H1 (cell line): ENCODE results near the gene TAS2R50. TPM values are rescaled to one million over a fixed set of nuclear protein-coding genes. Genes with fewer than 3 reads are reported as not detected.

Experiments used
- CTCF ChIA-PET: fragments of 300-600 bp; sonication (Branson Sonifier 250); formaldehyde crosslinking; loops from one replicate; lab custom pipeline; 2021; ENCODE audit not compliant: partially characterized antibody; lab: Charles Lee
- POLR2A ChIA-PET: fragments of 300-600 bp; sonication (Branson Sonifier 250); formaldehyde crosslinking; loops from one replicate; lab custom pipeline; 2021; ENCODE audit warnings: inconsistent platforms; ENCODE audit not compliant: partially characterized antibody; lab: Charles Lee
- DNase-seq, 2 experiments: peaks; one replicate each; pipeline versions ENCODE4 v3.0.0 to v3.0.0-alpha.2; 2010 to 2022; ENCODE audit warnings: low spot score in 2 of 2, low read depth in 1 of 2, mixed read lengths in 1 of 2
- FAIRE-seq: peaks from 2 replicates; lab custom pipeline; 2011; peaks lifted over from hg19 to GRCh38; lab: Jason Lieb, UNC
- H2AFZ ChIP-seq: 2 replicates; pipeline ENCODE4 v1.8.1; 2012; ENCODE audit warnings: low read length, inconsistent platforms
- H2AK5ac ChIP-seq: 2 replicates; pipeline ENCODE4 v1.6.1; 2013; ENCODE audit warnings: low read depth, low read length
- H2BK120ac ChIP-seq: replicated peaks from 2 replicates; pipeline ENCODE3; 2013; ENCODE audit warnings: low read depth, low read length, inconsistent platforms
- H2BK12ac ChIP-seq: 2 replicates; pipeline ENCODE4 v1.6.1; 2013; ENCODE audit warnings: low read depth, low read length
- H2BK15ac ChIP-seq: 2 replicates; pipeline ENCODE4 v1.6.1; 2013; ENCODE audit warnings: low read length
- H2BK20ac ChIP-seq: 2 replicates; pipeline ENCODE4 v1.6.1; 2013; ENCODE audit warnings: low read length
- H2BK5ac ChIP-seq: 2 replicates; pipeline ENCODE4 v1.6.1; 2013; ENCODE audit warnings: low read depth, low read length
- H3K14ac ChIP-seq: 2 replicates; pipeline ENCODE4 v1.6.1; 2013; ENCODE audit warnings: inconsistent platforms; ENCODE audit not compliant: insufficient read length
- H3K18ac ChIP-seq: 2 replicates; pipeline ENCODE4 v1.6.1; 2013; ENCODE audit warnings: low read length; ENCODE audit errors: extremely low read depth
- H3K23ac ChIP-seq: 2 replicates; pipeline ENCODE4 v1.6.1; 2013; ENCODE audit warnings: inconsistent platforms; ENCODE audit not compliant: insufficient read length
- H3K23me2 ChIP-seq: 2 replicates; pipeline ENCODE4 v1.6.1; 2013; ENCODE audit warnings: low read depth, low read length
- H3K27ac ChIP-seq: 2 replicates; pipeline ENCODE4 v1.6.1; 2011; ENCODE audit warnings: low read depth, low read length, inconsistent platforms
- H3K27me3 ChIP-seq, 4 experiments: replicated peaks in 1 of 4; 1 replicate in 1 of 4; 2 replicates in 3 of 4; pipeline versions ENCODE4 v1.6.1 to v1.8.1; 2011 to 2013; ENCODE audit warnings: low read length in 3 of 4, mild to moderate bottlenecking in 3 of 4, inconsistent platforms in 2 of 4, mixed read lengths in 2 of 4, moderate library complexity in 1 of 4; ENCODE audit not compliant: control insufficient read depth in 3 of 4, insufficient read depth in 3 of 4; ENCODE audit errors: extremely low read depth in 1 of 4
- H3K36me3 ChIP-seq, 4 experiments: 2 replicates each; pipeline versions ENCODE4 v1.6.1 to v1.8.1; 2011 to 2013; ENCODE audit warnings: mild to moderate bottlenecking in 4 of 4, low read length in 3 of 4, moderate library complexity in 2 of 4, control low read depth in 1 of 4, inconsistent platforms in 1 of 4; ENCODE audit not compliant: insufficient read depth in 4 of 4, control insufficient read depth in 2 of 4
- H3K4ac ChIP-seq: replicated peaks from 2 replicates; pipeline ENCODE3; 2013; ENCODE audit warnings: low read length, low read depth, mixed read lengths, inconsistent platforms; ENCODE audit not compliant: insufficient read length
- H3K4me1 ChIP-seq, 4 experiments: replicated peaks in 1 of 4; 1 replicate in 1 of 4; 2 replicates in 3 of 4; pipeline versions ENCODE4 v1.6.1 to v1.8.1; 2011 to 2013; ENCODE audit warnings: low read length in 3 of 4, inconsistent platforms in 2 of 4, mixed read lengths in 1 of 4; ENCODE audit not compliant: insufficient read depth in 4 of 4, control insufficient read depth in 3 of 4
- H3K4me2 ChIP-seq, 2 experiments: 2 replicates each; pipeline versions ENCODE4 v1.6.1 to v1.8.1; 2011 to 2013; ENCODE audit warnings: low read depth in 2 of 2, low read length in 2 of 2, control low read depth in 1 of 2, inconsistent platforms in 1 of 2, mild to moderate bottlenecking in 1 of 2; ENCODE audit not compliant: insufficient read depth in 1 of 2
- H3K4me3 ChIP-seq, 4 experiments: fragments of 200-600, 300-600 bp in 1 of 4; sonication (generic), shearing (Covaris generic), sonication (Bioruptor Twin) in 1 of 4; 2 replicates each; pipeline versions ENCODE4 v1.5.1 to v1.8.1; 2011 to 2016; ENCODE audit warnings: low read length in 4 of 4, low read depth in 3 of 4, control low read depth in 2 of 4, inconsistent platforms in 2 of 4, mild to moderate bottlenecking in 2 of 4, mixed read lengths in 1 of 4, moderate library complexity in 1 of 4; ENCODE audit not compliant: insufficient read depth in 2 of 4; ENCODE audit errors: extremely low read depth in 1 of 4
- H3K56ac ChIP-seq: replicated peaks from 2 replicates; pipeline ENCODE3; 2013; ENCODE audit warnings: low read depth, mild to moderate bottlenecking, mixed read lengths, low read length, inconsistent platforms; ENCODE audit not compliant: insufficient read length
- H3K79me1 ChIP-seq: 2 replicates; pipeline ENCODE4 v1.6.1; 2013; ENCODE audit warnings: low read depth, low read length, control low read depth
- H3K79me2 ChIP-seq, 2 experiments: 2 replicates each; pipeline versions ENCODE4 v1.6.1 to v1.8.1; 2012 to 2013; ENCODE audit warnings: low read length in 2 of 2, mild to moderate bottlenecking in 2 of 2, inconsistent platforms in 1 of 2; ENCODE audit not compliant: insufficient read depth in 2 of 2, control insufficient read depth in 1 of 2
- H3K9ac ChIP-seq, 4 experiments: replicated peaks in 1 of 4; 1 replicate in 1 of 4; 2 replicates in 3 of 4; pipeline versions ENCODE4 v1.6.1 to v1.8.1; 2011 to 2013; ENCODE audit warnings: low read depth in 3 of 4, low read length in 3 of 4, control low read depth in 2 of 4, mild to moderate bottlenecking in 2 of 4, moderate library complexity in 2 of 4, inconsistent platforms in 1 of 4; ENCODE audit errors: extremely low read depth in 1 of 4
- H3K9me3 ChIP-seq, 2 experiments: 2 replicates each; pipeline versions ENCODE4 v1.6.1 to v1.8.1; 2012 to 2013; ENCODE audit warnings: mild to moderate bottlenecking in 2 of 2, moderate library complexity in 2 of 2, control low read depth in 1 of 2, inconsistent platforms in 1 of 2, low read depth in 1 of 2, low read length in 1 of 2, mixed read lengths in 1 of 2; ENCODE audit not compliant: insufficient read depth in 2 of 2
- H4K20me1 ChIP-seq, 2 experiments: replicated peaks in 1 of 2; 2 replicates each; pipeline versions ENCODE3 to v1.8.1; 2011 to 2013; ENCODE audit warnings: inconsistent platforms in 2 of 2, low read length in 2 of 2, mild to moderate bottlenecking in 1 of 2; ENCODE audit not compliant: insufficient read depth in 2 of 2, control insufficient read depth in 1 of 2
- H4K5ac ChIP-seq: 2 replicates; pipeline ENCODE4 v1.6.1; 2013; ENCODE audit warnings: low read length, low read depth, mixed read lengths, inconsistent platforms; ENCODE audit not compliant: insufficient read length
- H4K8ac ChIP-seq: 2 replicates; pipeline ENCODE4 v1.8.0; 2013; ENCODE audit warnings: mild to moderate bottlenecking, moderate library complexity, low read length, inconsistent platforms; ENCODE audit not compliant: insufficient read depth; ENCODE audit errors: extremely low read depth
- H4K91ac ChIP-seq: replicated peaks from 2 replicates; pipeline ENCODE3; 2013; ENCODE audit warnings: low read length, mixed read lengths, inconsistent platforms; ENCODE audit not compliant: insufficient read length
- ASH2L ChIP-seq: fragments of 200-600, 300-600 bp; sonication (generic); IDR thresholded peaks from one replicate; pipeline ENCODE4 v1.7.1; 2017; ENCODE audit warnings: low read length
- BACH1 ChIP-seq: IDR thresholded peaks from 2 replicates; pipeline ENCODE4 v1.6.1; 2012; ENCODE audit warnings: low read length, improper control_type of control experiment
- CBX5 ChIP-seq: fragments of 300-800, 300-1000 bp; sonication (generic); IDR thresholded peaks from 2 replicates; pipeline ENCODE4 v1.7.1; 2016; ENCODE audit warnings: antibody characterized with exemption, low read length, low read depth
- HDAC2 ChIP-seq, 2 experiments: fragments of 300-600 bp in 1 of 2; sonication (generic) in 1 of 2; IDR thresholded peaks; 2 replicates each; pipeline ENCODE4 v1.6.1; 2011 to 2012; ENCODE audit warnings: low read depth in 2 of 2, low read length in 2 of 2, mild to moderate bottlenecking in 2 of 2, moderate library complexity in 2 of 2, borderline replicate concordance in 1 of 2, inconsistent platforms in 1 of 2
- KDM4A ChIP-seq: IDR thresholded peaks from one replicate; pipeline ENCODE4 v1.7.1; 2012; ENCODE audit warnings: low read depth, mild to moderate bottlenecking, moderate library complexity, low read length, inconsistent platforms; ENCODE audit not compliant: severe bottlenecking
- KDM5A ChIP-seq: fragments of 200-600 bp; IDR thresholded peaks from 2 replicates; pipeline ENCODE4 v1.7.1; 2012; ENCODE audit warnings: mild to moderate bottlenecking, low read length, inconsistent platforms, mixed read lengths
- POU5F1 ChIP-seq: IDR thresholded peaks from 2 replicates; pipeline ENCODE4 v1.6.1; 2011; ENCODE audit warnings: low read depth, mild to moderate bottlenecking, low read length, moderate library complexity
- SIN3A ChIP-seq, 2 experiments: IDR thresholded peaks in 1 of 2; conservative IDR thresholded peaks in 1 of 2; 2 replicates each; pipeline ENCODE4 v1.6.1; 2011 to 2012; ENCODE audit warnings: low read length in 2 of 2, improper control_type of control experiment in 1 of 2, low read depth in 1 of 2, mild to moderate bottlenecking in 1 of 2
- SP1 ChIP-seq: IDR thresholded peaks from 2 replicates; pipeline ENCODE4 v1.6.1; 2011; ENCODE audit warnings: low read depth, low read length
- TBP ChIP-seq: IDR thresholded peaks from 2 replicates; pipeline ENCODE4 v1.6.1; 2011; ENCODE audit warnings: low read depth, low read length, improper control_type of control experiment
- USF2 ChIP-seq: IDR thresholded peaks from 2 replicates; pipeline ENCODE4 v1.6.1; 2011; ENCODE audit warnings: low read length, improper control_type of control experiment
- WGBS, 2 experiments: shearing (Covaris generic) in 1 of 2; methylation state at CpG; one replicate each; pipeline versions ENCODE4 v1.1.6 to v1.1.7; 2013 to 2015; ENCODE audit warnings: low lambda C conversion rate in 2 of 2, mixed read lengths in 2 of 2, inconsistent platforms in 1 of 2, low coverage in 1 of 2, missing lambda C conversion rate in 1 of 2; ENCODE audit not compliant: insufficient replicate concordance in 2 of 2, insufficient coverage in 1 of 2, insufficient read length in 1 of 2; ENCODE audit errors: extremely low coverage in 1 of 2, missing lambda C conversion rate in 1 of 2; 5-methylcytosine and 5-hydroxymethylcytosine counted together
- polyA plus RNA-seq, 7 experiments: library from polyadenylated mRNA; depleted of rRNA in 3 of 7; stranded (reverse) in 5 of 7; unstranded in 2 of 7; fragments of >200 nt in 5 of 7; fragments of 200-250 nt in 2 of 7; gene quantifications; 1 replicate in 5 of 7; 2 replicates in 1 of 7; 4 replicates in 1 of 7; pipeline versions ENCODE4 v1.2.1 to v1.2.3, GENCODE V29; 2011 to 2013; ENCODE audit warnings: missing spikeins in 2 of 7, mixed read lengths in 2 of 7
- total RNA-seq: library from RNA; stranded (reverse); fragmentation: NEBNext Ultra II Directional; extraction: Animal tissue kit (Norgen Biotek cat#: 25700); gene quantifications from 2 replicates; pipeline ENCODE4 v1.2.1, GENCODE V29; 2021

Gene TAS2R50
- total and polyA plus RNA-seq, 2 of the 8 experiments (the other 6 are each of a cell fraction or from before 2014, with no cell fraction given) = 0.11 to 0.50 TPM

- no peaks in the 10 kb centered on the region; a peak in 1 of 4 replicates for H3K79me2 ChIP-seq
- no peak overlapping the region for H2BK5ac ChIP-seq
- H2AFZ ChIP-seq = no peak overlapping the region
- no peaks in the 10 kb centered on the region for H3K9me3 ChIP-seq
- H3K4me1 ChIP-seq = peaks cover 0 to 5% (median 2%) of the 10 kb centered on the region in 4 experiments; a peak in 3 of 7 replicates
- H2BK15ac ChIP-seq = no peak overlapping the region
- no peak overlapping the region for H4K8ac ChIP-seq
- DNase-seq (no peak), FAIRE-seq (no peak)
- H2BK120ac ChIP-seq = no peak overlapping the region
- H3K23me2 ChIP-seq = no peaks in the 10 kb centered on the region
- H3K4me2 ChIP-seq = peak overlapping the region; percentile 7 to 49; a peak in 1 of 4 replicates
- no peak overlapping the region for H3K4me3 ChIP-seq
- no peak overlapping the region for H3K27ac ChIP-seq
- H3K36me3 ChIP-seq = no peaks in the 10 kb centered on the region
- peaks cover 3% of the 10 kb centered on the region; the same call in 1 of the 2 replicates for H3K79me1 ChIP-seq
- no peak overlapping the region for H2AK5ac ChIP-seq
- H3K56ac ChIP-seq = no peak overlapping the region
- no peak overlapping the region for H2BK20ac ChIP-seq
- no peak overlapping the region for H2BK12ac ChIP-seq
- POLR2A ChIA-PET = no interaction called here
- no peak overlapping the region for H3K14ac ChIP-seq
- no peak overlapping the region for H4K5ac ChIP-seq
- CTCF ChIA-PET = no interaction called here
- H4K91ac ChIP-seq = no peak overlapping the region
- H4K20me1 ChIP-seq = peaks cover 0 to 2% of the 10 kb centered on the region in 2 experiments
- no peaks in the 10 kb centered on the region for H3K27me3 ChIP-seq
- H3K18ac ChIP-seq = no peak overlapping the region
- no peak overlapping the region for H3K23ac ChIP-seq
- H3K4ac ChIP-seq = no peak overlapping the region
- 39% methylated on average over 3 of the region's 3 CpGs; no CpG with 5 or more reads in 1 of the 2 experiments for WGBS, 2 experiments
- no peak overlapping the region for H3K9ac ChIP-seq
- TF ChIP-seq KDM4A (no peak), CBX5 (no peak), HDAC2 (IDR thresholded peaks at IDR 0.05; ENCODE audit: borderline replicate concordance in 1 of 2, low read depth in 2 of 2, low read length in 2 of 2) (no peak), USF2 (no peak), BACH1 (no peak), ASH2L (no peak), TBP (no peak), POU5F1 (no peak), SP1 (no peak), SIN3A (conservative IDR thresholded peaks at IDR 0.05 in 1 of 2, IDR thresholded peaks at IDR 0.05 in 1 of 2; ENCODE audit: low read depth in 1 of 2, low read length in 2 of 2) (no peak), KDM5A (no peak)
Measured at GRCh38 chr12:10974965-10975364, 11.7 kb downstream of the TAS2R50 start.
